ENCODE results near the gene LANCL3. TPM values are rescaled to one million over a fixed set of nuclear protein-coding genes. Genes with fewer than 3 reads are reported as not detected.

Gene LANCL3
- total and polyA plus RNA-seq, 2 donors (not counting 1 experiment from before 2014, with no cell fraction given), result 0.04 to 0.12 TPM

GRCh38 chrX:37590047-37590446 is 18.6 kb downstream of the LANCL3 start:
- no peak overlapping the region for H3K4me3 Mint-ChIP-seq
- H3K4me1 ChIP-seq (ENCODE audit: control insufficient read depth in 2 of 2, insufficient read depth in 2 of 2, low read length in 2 of 2), result no peaks in the 10 kb centered on the region
- H3K9me3 Mint-ChIP-seq (ENCODE audit: insufficient read depth), result no peaks in the 10 kb centered on the region
- TF ChIP-seq EZH2 (IDR thresholded peaks at IDR 0.05; ENCODE audit: borderline replicate concordance, insufficient read depth, low read depth, low read length, poor library complexity, severe bottlenecking), result no peak
- TF ChIP-seq CTCF (IDR thresholded peaks at IDR 0.05), result no peak
- H3K9ac ChIP-seq (ENCODE audit: low read length), result no peak overlapping the region
- H3K9me3 ChIP-seq (ENCODE audit: control extremely low read depth in 1 of 3, control insufficient read depth in 2 of 3, insufficient read depth in 1 of 3, low read length in 2 of 3), result peaks cover 0 to 4% (median 0%) of the 10 kb centered on the region in 3 donors
- no peaks in the 10 kb centered on the region for H3K79me2 ChIP-seq (ENCODE audit: control insufficient read depth, insufficient read depth, low read length)
- H3K4me1 Mint-ChIP-seq, result no peaks in the 10 kb centered on the region
- H2AFZ ChIP-seq (ENCODE audit: insufficient read depth, low read depth, low read length, poor library complexity, severe bottlenecking), result no peak overlapping the region
- no peak overlapping the region for H3K27ac Mint-ChIP-seq
- H3K4me3 ChIP-seq (ENCODE audit: control extremely low read depth in 1 of 5, extremely low read depth in 1 of 5, insufficient read depth in 1 of 5, low read depth in 2 of 5, low read length in 4 of 5), result no peak overlapping the region
- no peaks in the 10 kb centered on the region for H4K20me1 ChIP-seq (ENCODE audit: control insufficient read depth, insufficient read depth, low read length, poor library complexity, severe bottlenecking)
- no peak overlapping the region for H3K27ac ChIP-seq (ENCODE audit: low read length in 2 of 2)
- ChIA-PET CTCF (no interaction called here), POLR2A (no interaction called here)
- H3K27me3 Mint-ChIP-seq, result peaks cover 8% of the 10 kb centered on the region
- intact Hi-C loops (cut with micrococcal nuclease), result no loop called here
- H3K36me3 ChIP-seq (replicated peaks in 1 of 2; ENCODE audit: control extremely low read depth in 1 of 2, control insufficient read depth in 1 of 2, extremely low read depth in 1 of 2, insufficient read depth in 2 of 2, low read length in 1 of 2), result no peaks in the 10 kb centered on the region
- H3K4me2 ChIP-seq (replicated peaks; ENCODE audit: low read depth, low read length, poor library complexity, severe bottlenecking), result no peak overlapping the region
- no peak for ATAC-seq (ENCODE audit: low read depth)
- WGBS (ENCODE audit: insufficient coverage), result no CpG with 5 or more reads among the region's 2 CpGs
- no peaks in the 10 kb centered on the region for H3K27me3 ChIP-seq (replicated peaks in 1 of 4; ENCODE audit: control extremely low read depth in 1 of 4, control insufficient read depth in 3 of 4, insufficient read depth in 4 of 4, low read length in 3 of 4)
- DNase-seq, result no peak

- H3K36me3 ChIP-seq (replicated peaks in 1 of 2; ENCODE audit: control extremely low read depth in 1 of 2, control insufficient read depth in 1 of 2, extremely low read depth in 1 of 2, insufficient read depth in 2 of 2, low read length in 1 of 2), result no peaks in the 10 kb centered on the region
- no peak overlapping the region for H2AFZ ChIP-seq (ENCODE audit: insufficient read depth, low read depth, low read length, poor library complexity, severe bottlenecking)
- whole genome bisulfite sequencing (ENCODE audit: insufficient coverage), result 75% methylated on average over 1 of the region's 4 CpGs
These were observed 23.4 kb downstream of the LANCL3 start for GRCh38 chrX:37594755-37595382.

More at GRCh38 chrX:37594755-37595382, 23.4 kb downstream of the LANCL3 start:
- no peak overlapping the region for H3K27ac ChIP-seq (ENCODE audit: low read length in 2 of 2)
- ATAC-seq (ENCODE audit: low read depth), result no peak
- H3K27ac Mint-ChIP-seq, result no peak overlapping the region
- no peak overlapping the region for H3K4me2 ChIP-seq (replicated peaks; ENCODE audit: low read depth, low read length, poor library complexity, severe bottlenecking)
- H3K9me3 ChIP-seq (ENCODE audit: control extremely low read depth in 1 of 3, control insufficient read depth in 2 of 3, insufficient read depth in 1 of 3, low read length in 2 of 3), result no peaks in the 10 kb centered on the region
- H3K9me3 Mint-ChIP-seq (ENCODE audit: insufficient read depth), result no peaks in the 10 kb centered on the region
- H3K27me3 ChIP-seq (replicated peaks in 1 of 4; ENCODE audit: control extremely low read depth in 1 of 4, control insufficient read depth in 3 of 4, insufficient read depth in 4 of 4, low read length in 3 of 4), result peaks cover 0 to 7% (median 0%) of the 10 kb centered on the region in 4 experiments
- no peaks in the 10 kb centered on the region for H3K4me1 ChIP-seq (ENCODE audit: control insufficient read depth in 2 of 2, insufficient read depth in 2 of 2, low read length in 2 of 2)
- H3K4me3 ChIP-seq (ENCODE audit: control extremely low read depth in 1 of 5, extremely low read depth in 1 of 5, insufficient read depth in 1 of 5, low read depth in 2 of 5, low read length in 4 of 5), result no peak overlapping the region
- H3K9ac ChIP-seq (ENCODE audit: low read length), result no peak overlapping the region
- peaks cover 4% of the 10 kb centered on the region for H3K27me3 Mint-ChIP-seq
- no peaks in the 10 kb centered on the region for H3K4me1 Mint-ChIP-seq
- intact Hi-C loops (cut with micrococcal nuclease), result no loop called here
- no peaks in the 10 kb centered on the region for H4K20me1 ChIP-seq (ENCODE audit: control insufficient read depth, insufficient read depth, low read length, poor library complexity, severe bottlenecking)
- POLR2A ChIA-PET, result no interaction called here
- CTCF ChIA-PET, result no interaction called here
- no peaks in the 10 kb centered on the region for H3K79me2 ChIP-seq (ENCODE audit: control insufficient read depth, insufficient read depth, low read length)
- H3K4me3 Mint-ChIP-seq, result no peak overlapping the region
- DNase-seq, result no peak
- TF ChIP-seq EZH2 (IDR thresholded peaks at IDR 0.05; ENCODE audit: borderline replicate concordance, insufficient read depth, low read depth, low read length, poor library complexity, severe bottlenecking) (no peak), CTCF (IDR thresholded peaks at IDR 0.05) (no peak)

All from B cell (primary cell).